ENCODE results near the gene NRN1L. TPM values are rescaled to one million over a fixed set of nuclear protein-coding genes. Genes with fewer than 3 reads are reported as not detected.

Gene NRN1L
- total and polyA plus RNA-seq, 2 of the 4 experiments (the other 2 are of a cell fraction): 0.27 TPM; not detected in 1

DNA sequence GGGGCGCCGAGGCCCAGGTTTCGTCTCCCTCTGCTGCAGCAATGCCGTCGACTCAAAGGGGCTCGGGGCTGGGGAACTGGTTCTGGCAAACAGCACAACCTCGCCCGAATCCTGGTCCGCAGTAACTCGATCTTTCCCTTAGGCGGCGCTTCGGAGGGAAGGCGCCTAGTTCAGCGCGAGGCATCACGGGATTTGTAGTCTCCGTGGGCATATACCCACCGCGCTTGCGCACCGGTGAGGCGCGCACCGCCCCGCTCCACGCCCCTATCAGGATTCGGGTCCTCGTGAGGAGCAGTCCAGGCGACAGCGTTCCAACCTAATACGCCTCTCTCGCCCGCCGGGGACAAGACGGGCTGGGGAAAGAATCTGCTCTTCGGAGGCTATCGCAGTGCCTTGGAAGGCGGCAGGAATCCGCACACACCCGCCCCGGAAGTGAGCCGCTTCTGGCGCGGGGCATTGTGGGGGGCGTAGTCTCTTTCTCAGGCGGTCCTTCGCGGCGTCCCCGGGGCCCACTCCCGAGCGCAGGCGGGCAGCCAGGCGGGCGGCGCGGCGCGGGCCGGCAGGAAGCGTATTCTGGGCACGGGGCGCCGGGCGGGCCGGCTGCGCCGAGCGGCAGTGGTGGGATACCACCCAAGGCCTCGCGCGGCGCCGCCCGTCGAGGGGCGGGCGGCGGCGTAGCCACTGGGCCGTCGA, 42.7 kb upstream of the NRN1L start, which contains the start of gene THAP11 (continued):
- TF ChIP-seq NFE2L2 (IDR thresholded peaks at IDR 0.05; ENCODE audit: low read depth, low read length): no peak

- in situ Hi-C loops (cut with MboI; ENCODE audit: low sequenced_read_pairs) (no loop called here), intact Hi-C loops (cut with micrococcal nuclease) (loop anchor here (1.0 to 2.0 kb wide), 2 partner anchors 26 to 86 kb away; no protein-coding TSS in a partner anchor), dilution Hi-C loops (cut with HindIII; ENCODE audit: low sequenced_read_pairs, unreplicated experiment) (no loop called here)
- peaks cover 21% of the 10 kb centered on the region for H3K9me1 ChIP-seq (ENCODE audit: insufficient read depth, low read length)
- no peak overlapping the region for H2BK20ac ChIP-seq (ENCODE audit: low read depth, low read length)
- peak overlapping the region; percentile 86 for H3K4ac ChIP-seq (ENCODE audit: low read depth, low read length)
- peak overlapping the region; percentile 95 for H3K14ac ChIP-seq (replicated peaks; ENCODE audit: low read depth, low read length)
- no peaks in the 10 kb centered on the region for H3K27me3 ChIP-seq (ENCODE audit: control insufficient read depth, insufficient read depth, low read length)
- H2BK120ac ChIP-seq (ENCODE audit: low read depth, low read length): peak overlapping the region; percentile 63; the same call in 1 of the 2 replicates
- BruUV-seq (replicated peaks): no TSS peak
- H3K79me1 ChIP-seq (ENCODE audit: low read depth in 1 of 2, low read length in 2 of 2): peaks cover 24 to 50% of the 10 kb centered on the region in 2 experiments
- peaks cover 19% of the 10 kb centered on the region for H4K20me1 ChIP-seq (ENCODE audit: insufficient read depth, low read length)
- peak; percentile 7 for ATAC-seq (ENCODE audit: low read depth)
- ChIA-PET POLR2A (ENCODE audit: unreplicated experiment) (no interaction called here), CTCF (interaction anchor here (0.6 kb wide), 1 partner anchor 21 kb away, joined by 3 read pairs; no protein-coding TSS in a partner anchor)
- peak overlapping the region; percentile 95 for H2AK9ac ChIP-seq (replicated peaks; ENCODE audit: low read depth, low read length, poor library complexity)
- H3K18ac ChIP-seq (ENCODE audit: low read depth, low read length): peak overlapping the region; percentile 40; the same call in 1 of the 2 replicates
- peak overlapping the region; percentile 53; the same call in 1 of the 2 replicates for H4K91ac ChIP-seq (ENCODE audit: insufficient read depth, low read depth, low read length)
- peak; percentile 46 for DNase-seq
- H3K4me1 ChIP-seq (ENCODE audit: control insufficient read depth, insufficient read depth, low read length): peaks cover 13% of the 10 kb centered on the region
- H3K27ac ChIP-seq (ENCODE audit: insufficient read depth, low read length): peak overlapping the region; percentile 85
- peak overlapping the region; percentile 67 for H2BK5ac ChIP-seq (ENCODE audit: low read depth, low read length, poor library complexity, severe bottlenecking)
- H3K9me3 ChIP-seq (ENCODE audit: control insufficient read depth, insufficient read depth, low read length): no peaks in the 10 kb centered on the region
- H2AK5ac ChIP-seq (ENCODE audit: low read depth, low read length): peak overlapping the region; percentile 92
- H3K56ac ChIP-seq (ENCODE audit: extremely low read depth, insufficient read depth, low read length): no peak overlapping the region
- H3K36me3 ChIP-seq (ENCODE audit: control insufficient read depth, insufficient read depth, low read length): no peaks in the 10 kb centered on the region
- H2AFZ ChIP-seq (replicated peaks; ENCODE audit: low read length, poor library complexity): peak overlapping the region; percentile 100
- H4K8ac ChIP-seq (ENCODE audit: low read depth in 2 of 2, low read length in 2 of 2): peak overlapping the region; percentile 38 to 88
- H2BK15ac ChIP-seq (ENCODE audit: low read depth, low read length): no peak overlapping the region
- H4K5ac ChIP-seq (ENCODE audit: low read depth, low read length): peak overlapping the region; percentile 77
- H3K9ac ChIP-seq (ENCODE audit: low read depth, low read length): peak overlapping the region; percentile 87
- peak overlapping the region; percentile 90 for H3K4me2 ChIP-seq (ENCODE audit: low read depth, low read length)
- peak overlapping the region; percentile 96 for H3K23ac ChIP-seq (ENCODE audit: low read depth, low read length)
- peak overlapping the region; percentile 69 for H3K4me3 ChIP-seq (ENCODE audit: insufficient read depth, low read depth, low read length)
- WGBS, 2 experiments (ENCODE audit: extremely low coverage in 2 of 2, insufficient read length in 1 of 2): 1% methylated on average over 38 of the region's 67 CpGs; no CpG with 5 or more reads in 1 of the 2 experiments
- TF ChIP-seq FOS (IDR thresholded peaks at IDR 0.05; ENCODE audit: low read depth, low read length) (no peak), NFE2L2 (IDR thresholded peaks at IDR 0.05; ENCODE audit: low read depth, low read length) (no peak), MAZ (IDR thresholded peaks at IDR 0.05; ENCODE audit: borderline replicate concordance, low read depth, low read length) (no peak), RAD21 (IDR thresholded peaks at IDR 0.05; ENCODE audit: low read length) (no peak), POLR2A (IDR thresholded peaks at IDR 0.05; ENCODE audit: low read depth, low read length) (peak; percentile 10; the same call in 1 of the 2 replicates), SMC3 (IDR thresholded peaks at IDR 0.05; ENCODE audit: low read depth, low read length) (0 out of 2 replicates have a peak, but pooled peaks have one; percentile 8), BHLHE40 (IDR thresholded peaks at IDR 0.05; ENCODE audit: low read depth, low read length) (no peak), MAFK (IDR thresholded peaks at IDR 0.05; ENCODE audit: low read depth, low read length) (no peak), CTCF (conservative IDR thresholded peaks at IDR 0.05; ENCODE audit: low read depth, low read length) (peak; percentile 32), RCOR1 (IDR thresholded peaks at IDR 0.05; ENCODE audit: insufficient replicate concordance, low read length) (no peak)
- TF ChIP-seq, protein P1, sequence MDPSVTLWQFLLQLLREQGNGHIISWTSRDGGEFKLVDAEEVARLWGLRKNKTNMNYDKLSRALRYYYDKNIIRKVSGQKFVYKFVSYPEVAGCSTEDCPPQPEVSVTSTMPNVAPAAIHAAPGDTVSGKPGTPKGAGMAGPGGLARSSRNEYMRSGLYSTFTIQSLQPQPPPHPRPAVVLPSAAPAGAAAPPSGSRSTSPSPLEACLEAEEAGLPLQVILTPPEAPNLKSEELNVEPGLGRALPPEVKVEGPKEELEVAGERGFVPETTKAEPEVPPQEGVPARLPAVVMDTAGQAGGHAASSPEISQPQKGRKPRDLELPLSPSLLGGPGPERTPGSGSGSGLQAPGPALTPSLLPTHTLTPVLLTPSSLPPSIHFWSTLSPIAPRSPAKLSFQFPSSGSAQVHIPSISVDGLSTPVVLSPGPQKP (IDR thresholded peaks at IDR 0.05; ENCODE audit: borderline replicate concordance, low read depth, low read length): no peak
Observed at GRCh38 chr16:67842509-67843342, 42.0 kb upstream of the NRN1L start.
